Astrocyte (in vitro differentiated cells and primary cell): ENCODE measurements around the gene NDUFS8. TPM values are rescaled to one million over a fixed set of nuclear protein-coding genes. Genes with fewer than 3 reads are reported as not detected.
A peak's percentile ranks its signal among the peaks of the same experiment; 100 is the strongest.

Source experiments
- DNase-seq: peaks from one replicate; pipeline ENCODE4 v3.0.0-alpha.2; 2010; ENCODE audit warnings: low read depth
- FAIRE-seq: peaks from 2 replicates; lab custom pipeline; 2011; peaks lifted over from hg19 to GRCh38; lab: Jason Lieb, UNC
- H2AFZ ChIP-seq: 2 replicates; pipeline ENCODE4 v1.6.0; 2012; ENCODE audit warnings: low read depth, low read length, inconsistent platforms
- H3K27ac ChIP-seq: 2 replicates; pipeline ENCODE4 v1.5.1; 2011; ENCODE audit warnings: low read depth, low read length, inconsistent platforms
- H3K27me3 ChIP-seq: 2 replicates; pipeline ENCODE4 v1.6.0; 2011; ENCODE audit warnings: low read length, inconsistent platforms; ENCODE audit not compliant: insufficient read depth
- H3K36me3 ChIP-seq: 2 replicates; pipeline ENCODE4 v1.5.1; 2011; ENCODE audit warnings: low read length, inconsistent platforms; ENCODE audit not compliant: insufficient read depth
- H3K4me1 ChIP-seq: 2 replicates; pipeline ENCODE4 v1.5.1; 2011; ENCODE audit warnings: low read length, inconsistent platforms; ENCODE audit not compliant: insufficient read depth
- H3K4me2 ChIP-seq: 2 replicates; pipeline ENCODE4 v1.6.0; 2012; ENCODE audit warnings: low read length, inconsistent platforms
- H3K4me3 ChIP-seq: 2 replicates; pipeline ENCODE4 v1.5.1; 2011; ENCODE audit warnings: low read depth, mild to moderate bottlenecking, low read length, inconsistent platforms; ENCODE audit not compliant: insufficient read depth
- H3K79me2 ChIP-seq: 2 replicates; pipeline ENCODE4 v1.6.0; 2012; ENCODE audit warnings: mild to moderate bottlenecking, low read length, inconsistent platforms; ENCODE audit not compliant: insufficient read depth
- H3K9ac ChIP-seq: 2 replicates; pipeline ENCODE4 v1.6.0; 2012; ENCODE audit warnings: mild to moderate bottlenecking, low read length, inconsistent platforms
- H3K9me3 ChIP-seq: 2 replicates; pipeline ENCODE4 v1.5.1; 2012; ENCODE audit warnings: low read depth, mild to moderate bottlenecking, low read length, inconsistent platforms; ENCODE audit not compliant: insufficient read depth
- H4K20me1 ChIP-seq: 2 replicates; pipeline ENCODE4 v1.6.0; 2012; ENCODE audit warnings: low read length, inconsistent platforms; ENCODE audit not compliant: insufficient read depth
- H3K27ac Mint-ChIP-seq: one replicate; pipeline ENCODE4 v1.8.0; 2021; ENCODE audit warnings: mild to moderate bottlenecking, mixed read lengths; ENCODE audit not compliant: unreplicated experiment
- H3K27me3 Mint-ChIP-seq: one replicate; pipeline ENCODE4 v1.8.0; 2021; ENCODE audit warnings: low read depth, mixed read lengths; ENCODE audit not compliant: unreplicated experiment
- H3K36me3 Mint-ChIP-seq: one replicate; pipeline ENCODE4 v1.8.0; 2021; ENCODE audit warnings: low read depth, mixed read lengths; ENCODE audit not compliant: unreplicated experiment
- H3K4me1 Mint-ChIP-seq: one replicate; pipeline ENCODE4 v1.8.0; 2021; ENCODE audit warnings: low read depth, mixed read lengths; ENCODE audit not compliant: unreplicated experiment
- H3K4me3 Mint-ChIP-seq: one replicate; pipeline ENCODE4 v1.8.0; 2021; ENCODE audit warnings: mild to moderate bottlenecking, moderate library complexity, mixed read lengths; ENCODE audit not compliant: unreplicated experiment
- H3K9me3 Mint-ChIP-seq: one replicate; pipeline ENCODE4 v1.8.0; 2021; ENCODE audit warnings: mild to moderate bottlenecking, mixed read lengths; ENCODE audit not compliant: unreplicated experiment
- CTCF ChIP-seq: IDR thresholded peaks from 2 replicates; pipeline ENCODE4 v1.5.1; 2011; ENCODE audit warnings: low read depth, mild to moderate bottlenecking, inconsistent platforms, low read length, moderate library complexity; ENCODE audit not compliant: insufficient read depth
- EZH2 ChIP-seq: IDR thresholded peaks from 2 replicates; pipeline ENCODE4 v1.6.1; 2012; ENCODE audit warnings: mild to moderate bottlenecking, low read length, inconsistent platforms; ENCODE audit not compliant: insufficient read depth
- total RNA-seq: library from RNA; stranded (reverse); gene quantifications from 2 replicates; pipeline ENCODE4 v1.2.1, GENCODE V29; 2021

Gene NDUFS8
- total RNA-seq, 1 donor from 2014 or later = 159 TPM

DNA sequence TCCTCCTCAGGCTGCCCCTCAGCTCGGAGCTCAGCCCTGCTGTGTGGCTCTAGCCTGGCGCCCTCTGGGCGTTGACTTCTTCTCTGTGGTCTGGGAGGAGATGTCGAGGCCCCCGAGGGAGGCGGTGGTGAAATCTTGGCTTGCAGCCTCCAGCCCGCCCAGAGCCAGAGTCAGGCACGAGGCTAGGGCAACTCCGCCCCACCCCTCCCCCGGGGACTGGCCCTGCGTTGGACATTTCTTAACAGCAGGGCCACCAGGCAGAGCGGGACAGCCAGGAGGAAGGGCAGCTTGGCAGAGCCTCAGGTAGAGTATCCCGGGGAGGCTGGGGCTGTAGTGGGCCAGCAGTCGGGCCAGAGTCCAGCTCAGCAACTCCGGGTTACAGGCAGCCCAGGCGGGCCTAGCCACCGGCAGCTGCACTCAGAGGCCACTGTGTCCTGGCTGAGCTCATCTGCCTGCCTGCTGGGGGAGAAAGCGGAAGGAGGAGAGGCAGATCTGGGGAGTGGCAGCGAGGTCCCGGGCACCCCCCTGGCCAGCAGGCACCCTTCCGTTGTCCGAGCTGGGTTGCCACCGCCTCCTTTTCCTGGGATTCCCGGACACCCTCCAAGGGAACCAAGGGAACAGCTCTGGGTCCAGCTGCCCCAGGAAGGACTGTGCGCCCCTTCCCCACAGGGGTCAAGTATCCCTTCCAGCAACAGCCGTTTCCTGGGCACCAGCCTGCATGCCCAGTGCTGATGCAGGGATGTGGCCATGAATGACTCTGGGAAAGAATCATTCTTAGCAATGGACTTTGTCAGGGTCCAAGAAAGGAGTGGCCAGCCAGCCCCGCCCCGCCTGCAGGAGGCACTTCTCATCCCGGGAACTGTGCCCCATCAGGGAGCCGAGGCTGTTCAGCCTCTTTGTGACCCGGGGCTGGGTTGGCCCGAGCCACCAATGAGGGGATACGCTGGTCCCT is 20.1 kb upstream of the NDUFS8 start, which contains the start of gene ALDH3B1:
Gene ALDH3B1 (plus strand): TSS at position 238 of the 952 bp plus-strand sequence. CDS start 4,971 bp downstream, outside the sequence.
- H3K27ac ChIP-seq = peak within 1 kb of the TSS; percentile 96
- H3K4me3 Mint-ChIP-seq = peak within 1 kb of the TSS; percentile 70
- no peaks in the 10 kb centered on the region for H3K36me3 ChIP-seq
- peaks cover 58% of the 10 kb centered on the region for H3K4me1 ChIP-seq
- peak within 1 kb of the TSS; percentile 66 for H3K27ac Mint-ChIP-seq
- H3K36me3 Mint-ChIP-seq = peaks cover 2% of the 10 kb centered on the region
- no peaks in the 10 kb centered on the region for H4K20me1 ChIP-seq
- peak within 1 kb of the TSS; percentile 88 for H3K4me2 ChIP-seq
- peak within 1 kb of the TSS; percentile 32 for H3K4me3 ChIP-seq
- peaks cover 6% of the 10 kb centered on the region for H3K27me3 Mint-ChIP-seq
- no peak for TF ChIP-seq CTCF
- no peak for TF ChIP-seq EZH2
- H3K9me3 Mint-ChIP-seq = no peaks in the 10 kb centered on the region
- H3K79me2 ChIP-seq = peaks cover 16% of the 10 kb centered on the region
- FAIRE-seq (no peak), DNase-seq (peak; percentile 48)
- H2AFZ ChIP-seq = peak within 1 kb of the TSS; percentile 81
- H3K9ac ChIP-seq = peak within 1 kb of the TSS; percentile 80
- H3K9me3 ChIP-seq = no peaks in the 10 kb centered on the region
- H3K4me1 Mint-ChIP-seq = peaks cover 21% of the 10 kb centered on the region
- H3K27me3 ChIP-seq = no peaks in the 10 kb centered on the region

DNA sequence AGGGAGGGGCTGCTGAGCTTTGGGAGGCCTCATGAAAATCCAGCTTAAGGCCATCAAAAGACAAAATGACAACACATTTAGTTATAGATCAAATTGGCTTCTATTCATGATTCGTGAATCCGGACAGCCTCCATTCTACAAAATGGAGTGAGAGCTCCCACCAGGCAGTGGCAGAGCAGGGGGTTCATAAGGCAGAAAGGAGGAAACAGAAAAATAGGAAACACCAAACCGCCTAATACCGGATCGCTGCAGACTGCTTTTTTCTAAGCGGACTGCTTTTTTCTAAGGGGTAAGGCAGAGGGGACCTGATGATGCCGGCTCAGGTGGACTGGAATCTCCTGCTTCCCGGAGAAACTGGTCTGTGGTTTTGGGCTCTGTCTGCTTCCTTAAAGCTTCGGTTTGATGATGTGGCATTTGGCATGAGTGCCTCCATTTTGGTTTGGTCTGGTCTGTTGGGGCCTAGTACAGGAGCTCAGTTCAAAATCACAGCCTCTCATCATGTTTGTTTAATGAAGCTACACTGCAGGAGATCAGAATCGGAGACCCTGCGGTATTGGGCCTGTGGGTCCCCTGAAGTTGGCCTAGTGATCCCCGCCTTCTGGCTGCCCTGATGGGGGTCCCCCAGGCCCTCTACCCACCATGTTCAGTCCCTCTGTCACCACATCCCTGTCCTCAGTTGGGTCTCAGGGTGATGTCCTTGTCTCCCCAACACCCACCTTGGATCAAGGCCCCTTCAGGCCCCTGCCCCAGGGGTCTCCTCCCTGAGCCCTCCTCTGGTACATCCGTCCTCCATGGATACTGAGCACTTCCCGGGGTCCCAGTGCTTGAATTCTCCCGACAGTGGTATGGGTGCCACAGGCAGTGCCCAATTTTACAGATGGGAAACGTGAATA is 19.2 kb upstream of the NDUFS8 start:
- H3K9me3 ChIP-seq = no peaks in the 10 kb centered on the region
- Mint-ChIP-seq H3K36me3 (peaks cover 2% of the 10 kb centered on the region), H3K27me3 (peaks cover 2% of the 10 kb centered on the region), H3K4me3 (peak overlapping the region; percentile 45), H3K4me1 (peaks cover 21% of the 10 kb centered on the region), H3K9me3 (no peaks in the 10 kb centered on the region), H3K27ac (peak overlapping the region; percentile 72)
- no peaks in the 10 kb centered on the region for H3K36me3 ChIP-seq
- no peak for DNase-seq
- peak overlapping the region; percentile 81 for H2AFZ ChIP-seq
- peak overlapping the region; percentile 80 for H3K9ac ChIP-seq
- no peak for TF ChIP-seq CTCF
- no peak for TF ChIP-seq EZH2
- no peaks in the 10 kb centered on the region for H4K20me1 ChIP-seq
- peaks cover 58% of the 10 kb centered on the region for H3K4me1 ChIP-seq
- H3K27me3 ChIP-seq = no peaks in the 10 kb centered on the region
- peaks cover 16% of the 10 kb centered on the region for H3K79me2 ChIP-seq
- peak overlapping the region; percentile 96 for H3K27ac ChIP-seq
- FAIRE-seq = no peak
- H3K4me2 ChIP-seq = peak overlapping the region; percentile 88
- H3K4me3 ChIP-seq = peak overlapping the region; percentile 32
